Astrocyte (in vitro differentiated cells and primary cell): Measurements from ENCODE around the gene ABCA10. TPM values are rescaled to one million over a fixed set of nuclear protein-coding genes. Genes with fewer than 3 reads are reported as not detected.

Experiments used
- DNase-seq: peaks from one replicate; pipeline ENCODE4 v3.0.0-alpha.2; 2010; ENCODE audit warnings: low read depth
- FAIRE-seq: peaks from 2 replicates; lab custom pipeline; 2011; peaks lifted over from hg19 to GRCh38; lab: Jason Lieb, UNC
- H2AFZ ChIP-seq: 2 replicates; pipeline ENCODE4 v1.6.0; 2012; ENCODE audit warnings: low read depth, low read length, inconsistent platforms
- H3K27ac ChIP-seq: 2 replicates; pipeline ENCODE4 v1.5.1; 2011; ENCODE audit warnings: low read depth, low read length, inconsistent platforms
- H3K27me3 ChIP-seq: 2 replicates; pipeline ENCODE4 v1.6.0; 2011; ENCODE audit warnings: low read length, inconsistent platforms; ENCODE audit not compliant: insufficient read depth
- H3K36me3 ChIP-seq: 2 replicates; pipeline ENCODE4 v1.5.1; 2011; ENCODE audit warnings: low read length, inconsistent platforms; ENCODE audit not compliant: insufficient read depth
- H3K4me1 ChIP-seq: 2 replicates; pipeline ENCODE4 v1.5.1; 2011; ENCODE audit warnings: low read length, inconsistent platforms; ENCODE audit not compliant: insufficient read depth
- H3K4me2 ChIP-seq: 2 replicates; pipeline ENCODE4 v1.6.0; 2012; ENCODE audit warnings: low read length, inconsistent platforms
- H3K4me3 ChIP-seq: 2 replicates; pipeline ENCODE4 v1.5.1; 2011; ENCODE audit warnings: low read depth, mild to moderate bottlenecking, low read length, inconsistent platforms; ENCODE audit not compliant: insufficient read depth
- H3K79me2 ChIP-seq: 2 replicates; pipeline ENCODE4 v1.6.0; 2012; ENCODE audit warnings: mild to moderate bottlenecking, low read length, inconsistent platforms; ENCODE audit not compliant: insufficient read depth
- H3K9ac ChIP-seq: 2 replicates; pipeline ENCODE4 v1.6.0; 2012; ENCODE audit warnings: mild to moderate bottlenecking, low read length, inconsistent platforms
- H3K9me3 ChIP-seq: 2 replicates; pipeline ENCODE4 v1.5.1; 2012; ENCODE audit warnings: low read depth, mild to moderate bottlenecking, low read length, inconsistent platforms; ENCODE audit not compliant: insufficient read depth
- H4K20me1 ChIP-seq: 2 replicates; pipeline ENCODE4 v1.6.0; 2012; ENCODE audit warnings: low read length, inconsistent platforms; ENCODE audit not compliant: insufficient read depth
- H3K27ac Mint-ChIP-seq: one replicate; pipeline ENCODE4 v1.8.0; 2021; ENCODE audit warnings: mild to moderate bottlenecking, mixed read lengths; ENCODE audit not compliant: unreplicated experiment
- H3K27me3 Mint-ChIP-seq: one replicate; pipeline ENCODE4 v1.8.0; 2021; ENCODE audit warnings: low read depth, mixed read lengths; ENCODE audit not compliant: unreplicated experiment
- H3K36me3 Mint-ChIP-seq: one replicate; pipeline ENCODE4 v1.8.0; 2021; ENCODE audit warnings: low read depth, mixed read lengths; ENCODE audit not compliant: unreplicated experiment
- H3K4me1 Mint-ChIP-seq: one replicate; pipeline ENCODE4 v1.8.0; 2021; ENCODE audit warnings: low read depth, mixed read lengths; ENCODE audit not compliant: unreplicated experiment
- H3K4me3 Mint-ChIP-seq: one replicate; pipeline ENCODE4 v1.8.0; 2021; ENCODE audit warnings: mild to moderate bottlenecking, moderate library complexity, mixed read lengths; ENCODE audit not compliant: unreplicated experiment
- H3K9me3 Mint-ChIP-seq: one replicate; pipeline ENCODE4 v1.8.0; 2021; ENCODE audit warnings: mild to moderate bottlenecking, mixed read lengths; ENCODE audit not compliant: unreplicated experiment
- CTCF ChIP-seq: IDR thresholded peaks from 2 replicates; pipeline ENCODE4 v1.5.1; 2011; ENCODE audit warnings: low read depth, mild to moderate bottlenecking, inconsistent platforms, low read length, moderate library complexity; ENCODE audit not compliant: insufficient read depth
- EZH2 ChIP-seq: IDR thresholded peaks from 2 replicates; pipeline ENCODE4 v1.6.1; 2012; ENCODE audit warnings: mild to moderate bottlenecking, low read length, inconsistent platforms; ENCODE audit not compliant: insufficient read depth
- total RNA-seq: library from RNA; stranded (reverse); gene quantifications from 2 replicates; pipeline ENCODE4 v1.2.1, GENCODE V29; 2021

Gene ABCA10
- total RNA-seq, 1 donor from 2014 or later = 0.20 TPM

GRCh38 chr17:69130627-69131296 is 97.9 kb downstream of the ABCA10 start:
- Mint-ChIP-seq H3K4me1 (no peaks in the 10 kb centered on the region), H3K36me3 (no peaks in the 10 kb centered on the region), H3K27ac (no peak overlapping the region), H3K9me3 (no peaks in the 10 kb centered on the region), H3K27me3 (no peaks in the 10 kb centered on the region), H3K4me3 (no peak overlapping the region)
- Histone ChIP-seq H3K9me3 (no peaks in the 10 kb centered on the region), H3K27me3 (no peaks in the 10 kb centered on the region), H2AFZ (no peak overlapping the region), H4K20me1 (no peaks in the 10 kb centered on the region), H3K9ac (no peak overlapping the region), H3K4me2 (no peak overlapping the region), H3K79me2 (no peaks in the 10 kb centered on the region), H3K27ac (no peak overlapping the region), H3K4me1 (no peaks in the 10 kb centered on the region), H3K4me3 (no peak overlapping the region), H3K36me3 (no peaks in the 10 kb centered on the region)
- DNase-seq (no peak), FAIRE-seq (no peak)
- TF ChIP-seq CTCF = no peak
- no peak for TF ChIP-seq EZH2

GRCh38 chr17:69123626-69124025 is 105.0 kb downstream of the ABCA10 start:
- Histone ChIP-seq H3K4me1 (no peaks in the 10 kb centered on the region), H3K9me3 (no peaks in the 10 kb centered on the region), H2AFZ (no peak overlapping the region), H4K20me1 (no peaks in the 10 kb centered on the region), H3K4me3 (no peak overlapping the region), H3K4me2 (no peak overlapping the region), H3K9ac (no peak overlapping the region), H3K27me3 (no peaks in the 10 kb centered on the region), H3K79me2 (no peaks in the 10 kb centered on the region), H3K36me3 (no peaks in the 10 kb centered on the region), H3K27ac (no peak overlapping the region)
- DNase-seq = no peak
- no peak overlapping the region for H3K4me3 Mint-ChIP-seq
- TF ChIP-seq CTCF = no peak
- no peak for TF ChIP-seq EZH2
- H3K27me3 Mint-ChIP-seq = no peaks in the 10 kb centered on the region
- no peak for FAIRE-seq
- no peaks in the 10 kb centered on the region for H3K36me3 Mint-ChIP-seq
- H3K9me3 Mint-ChIP-seq = no peaks in the 10 kb centered on the region
- no peak overlapping the region for H3K27ac Mint-ChIP-seq
- no peaks in the 10 kb centered on the region for H3K4me1 Mint-ChIP-seq

GRCh38 chr17:69122065-69122464 is 106.6 kb downstream of the ABCA10 start:
- Histone ChIP-seq H3K36me3 (no peaks in the 10 kb centered on the region), H3K9ac (no peak overlapping the region), H3K79me2 (no peaks in the 10 kb centered on the region), H3K4me2 (no peak overlapping the region), H3K27ac (no peak overlapping the region), H2AFZ (no peak overlapping the region), H3K9me3 (no peaks in the 10 kb centered on the region), H4K20me1 (no peaks in the 10 kb centered on the region), H3K4me3 (no peak overlapping the region), H3K4me1 (no peaks in the 10 kb centered on the region), H3K27me3 (no peaks in the 10 kb centered on the region)
- H3K9me3 Mint-ChIP-seq = no peaks in the 10 kb centered on the region
- no peak overlapping the region for H3K27ac Mint-ChIP-seq
- no peak overlapping the region for H3K4me3 Mint-ChIP-seq
- no peaks in the 10 kb centered on the region for H3K4me1 Mint-ChIP-seq
- FAIRE-seq (no peak), DNase-seq (no peak)
- H3K27me3 Mint-ChIP-seq = no peaks in the 10 kb centered on the region
- no peak for TF ChIP-seq CTCF
- TF ChIP-seq EZH2 = no peak
- no peaks in the 10 kb centered on the region for H3K36me3 Mint-ChIP-seq
